CD4-positive, CD25-positive, alpha-beta regulatory T cell (primary cell): ENCODE measurements around the gene KDM5A. TPM values are rescaled to one million over a fixed set of nuclear protein-coding genes. Genes with fewer than 3 reads are reported as not detected.
A peak's percentile ranks its signal among the peaks of the same experiment; 100 is the strongest.

ENCODE experiments used
- ATAC-seq, 2 donors: fragments of 150-1000 bp; cut with Tn5 transposase; one replicate each; pipeline ENCODE4 v1.10.0; 2021; ENCODE audit warnings: low read depth in 2 of 2, moderate number of reproducible peaks in 2 of 2, moderate library complexity in 1 of 2
- DNase-seq, 3 donors: peaks; one replicate each; pipeline versions ENCODE4 v3.0.0 to v3.0.0-alpha.2; 2012 to 2022; ENCODE audit warnings: mixed read lengths in 1 of 3
- H3K27ac ChIP-seq: one replicate; pipeline ENCODE4 v1.7.0; 2013; ENCODE audit warnings: mild to moderate bottlenecking, low read length; ENCODE audit not compliant: insufficient read depth, poor library complexity, severe bottlenecking
- H3K27me3 ChIP-seq: one replicate; pipeline ENCODE4 v1.7.0; 2013; ENCODE audit warnings: low read length; ENCODE audit not compliant: control insufficient read depth, insufficient read depth
- H3K36me3 ChIP-seq: one replicate; pipeline ENCODE4 v1.7.0; 2013; ENCODE audit warnings: mild to moderate bottlenecking, low read length, moderate library complexity; ENCODE audit not compliant: control insufficient read depth, insufficient read depth
- H3K4me1 ChIP-seq: 2 replicates; pipeline ENCODE4 v1.7.0; 2013; ENCODE audit warnings: mild to moderate bottlenecking, low read length; ENCODE audit not compliant: insufficient read depth, control insufficient read depth, poor library complexity, severe bottlenecking
- H3K4me3 ChIP-seq: one replicate; pipeline ENCODE4 v1.7.0; 2013; ENCODE audit warnings: low read depth, mild to moderate bottlenecking, low read length, moderate library complexity
- H3K9me3 ChIP-seq, 2 experiments: 1 replicate in 1 of 2; 2 replicates in 1 of 2; pipeline ENCODE4 v1.7.0; 2013; ENCODE audit warnings: low read length in 2 of 2, mild to moderate bottlenecking in 1 of 2, moderate library complexity in 1 of 2; ENCODE audit not compliant: control insufficient read depth in 2 of 2
- H3K27ac Mint-ChIP-seq, 3 donors: one replicate each; pipeline ENCODE4 v1.8.0; 2020 to 2022; ENCODE audit warnings: mild to moderate bottlenecking in 3 of 3, mixed read lengths in 3 of 3, moderate library complexity in 2 of 3
- H3K27me3 Mint-ChIP-seq: one replicate; pipeline ENCODE4 v1.8.0; 2022; ENCODE audit warnings: mild to moderate bottlenecking, mixed read lengths
- H3K36me3 Mint-ChIP-seq: one replicate; pipeline ENCODE4 v1.8.0; 2020; ENCODE audit warnings: mixed read lengths
- H3K4me1 Mint-ChIP-seq, 4 donors: one replicate each; pipeline ENCODE4 v1.8.0; 2020 to 2022; ENCODE audit warnings: mixed read lengths in 4 of 4, mild to moderate bottlenecking in 1 of 4
- H3K4me3 Mint-ChIP-seq, 4 donors: one replicate each; pipeline ENCODE4 v1.8.0; 2020 to 2022; ENCODE audit warnings: mild to moderate bottlenecking in 4 of 4, mixed read lengths in 4 of 4, moderate library complexity in 3 of 4
- H3K9me3 Mint-ChIP-seq, 7 donors: one replicate each; pipeline ENCODE4 v1.8.0; 2020 to 2022; ENCODE audit warnings: mixed read lengths in 7 of 7, mild to moderate bottlenecking in 3 of 7, moderate library complexity in 2 of 7
- polyA plus RNA-seq, 4 donors: library from polyadenylated mRNA; unstranded; fragments of 300-500 nt; fragmentation: Illumina TruSeq; gene quantifications; one replicate each; pipeline ENCODE4 v1.2.3, GENCODE V29; 2021
- total RNA-seq: library from RNA; stranded (reverse); gene quantifications from one replicate; pipeline ENCODE4 v1.2.3, GENCODE V29; 2022

The KDM5A gene
- total and polyA plus RNA-seq, 5 donors from 2014 or later: 44.4 to 142 (median 51.7) TPM

DNA sequence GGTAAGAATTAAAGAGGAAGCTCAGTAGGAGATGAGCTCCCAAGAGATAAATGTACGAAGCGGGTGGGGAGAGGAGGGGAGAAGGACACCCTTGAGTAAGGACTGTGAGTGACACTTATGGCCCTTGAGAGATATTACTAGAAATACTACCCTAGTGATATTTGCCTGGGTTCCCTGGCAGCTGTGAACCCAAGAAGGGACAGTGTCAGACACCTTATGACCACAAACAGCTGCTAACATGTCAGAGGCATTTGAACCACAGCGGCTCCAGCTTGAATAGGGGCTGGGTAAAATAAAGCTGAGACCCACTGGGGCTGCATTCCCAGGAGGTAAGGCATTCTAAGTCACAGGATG, 155.5 kb downstream of the KDM5A start:
- Mint-ChIP-seq H3K27me3 (peaks cover 4% of the 10 kb centered on the region), H3K4me1 (no peaks in the 10 kb centered on the region), H3K9me3 (peaks cover 0 to 19% (median 9%) of the 10 kb centered on the region in 7 donors), H3K36me3 (no peaks in the 10 kb centered on the region), H3K27ac (no peak overlapping the region), H3K4me3 (no peak overlapping the region)
- Histone ChIP-seq H3K4me3 (no peak overlapping the region), H3K27ac (no peak overlapping the region), H3K9me3 (peaks cover 0 to 6% of the 10 kb centered on the region in 2 experiments), H3K36me3 (no peaks in the 10 kb centered on the region), H3K4me1 (no peaks in the 10 kb centered on the region), H3K27me3 (no peaks in the 10 kb centered on the region)
- no peak for ATAC-seq
- no peak for DNase-seq

DNA sequence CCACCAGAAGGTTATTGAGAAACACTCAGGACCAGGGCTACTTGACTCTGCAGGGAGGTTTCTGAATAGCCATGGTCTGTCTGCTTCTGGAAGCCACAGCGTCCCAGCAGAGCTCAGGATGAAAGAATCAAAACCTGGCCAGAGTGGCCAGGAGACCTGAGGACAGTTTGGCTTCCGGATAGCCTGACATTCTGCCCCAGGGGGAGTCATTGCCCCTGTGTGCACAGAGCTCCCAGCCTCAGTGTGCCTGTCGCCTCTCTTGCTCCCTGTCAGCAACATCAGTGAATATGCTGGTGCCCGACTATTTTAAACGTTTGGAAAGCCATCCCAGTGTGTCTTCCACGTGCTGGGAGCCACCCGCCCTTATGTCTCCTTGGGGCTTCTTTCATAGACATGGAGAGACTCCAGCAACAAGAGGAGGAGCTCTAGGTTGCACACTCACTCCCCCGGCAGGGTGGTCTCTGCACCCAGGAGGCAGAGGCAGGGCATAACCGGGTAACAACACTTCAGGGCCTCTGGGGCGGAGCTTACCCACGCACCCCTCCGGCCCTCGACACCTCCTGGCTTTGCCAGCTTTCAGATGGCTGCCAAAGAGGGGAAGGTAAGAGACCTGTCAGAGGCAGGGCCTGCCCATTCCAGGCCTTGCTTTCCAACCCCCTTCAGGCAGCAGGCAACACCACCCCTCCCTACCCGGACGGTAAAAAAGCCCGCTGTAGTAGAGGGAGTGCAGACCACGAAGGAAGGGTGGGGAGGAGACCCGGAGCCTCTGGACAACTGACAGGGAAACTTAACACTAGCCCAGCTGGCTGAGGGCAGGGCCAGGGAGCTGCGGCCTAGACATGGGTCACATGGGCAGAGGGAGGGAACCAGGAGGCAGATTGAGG, 156.1 kb downstream of the KDM5A start:
- peaks cover 0 to 19% (median 8%) of the 10 kb centered on the region in 7 donors for H3K9me3 Mint-ChIP-seq
- H3K36me3 Mint-ChIP-seq: no peaks in the 10 kb centered on the region
- Histone ChIP-seq H3K36me3 (no peaks in the 10 kb centered on the region), H3K27me3 (no peaks in the 10 kb centered on the region), H3K4me1 (no peaks in the 10 kb centered on the region), H3K4me3 (no peak overlapping the region), H3K9me3 (peaks cover 0 to 6% of the 10 kb centered on the region in 2 experiments), H3K27ac (no peak overlapping the region)
- ATAC-seq: no peak
- H3K4me1 Mint-ChIP-seq: no peaks in the 10 kb centered on the region
- H3K27ac Mint-ChIP-seq: no peak overlapping the region
- no peak overlapping the region for H3K4me3 Mint-ChIP-seq
- peaks cover 4% of the 10 kb centered on the region for H3K27me3 Mint-ChIP-seq
- no peak for DNase-seq

- peak overlapping the region in 1 of 3 donors; percentile 73 for H3K27ac Mint-ChIP-seq
- no peaks in the 10 kb centered on the region for H3K9me3 ChIP-seq
- H3K9me3 Mint-ChIP-seq: peaks cover 0 to 13% (median 4%) of the 10 kb centered on the region in 7 donors
- DNase-seq (no peak), ATAC-seq (no peak)
- H3K4me1 ChIP-seq: no peaks in the 10 kb centered on the region
- no peaks in the 10 kb centered on the region for H3K36me3 ChIP-seq
- no peaks in the 10 kb centered on the region for H3K4me1 Mint-ChIP-seq
- H3K36me3 Mint-ChIP-seq: no peaks in the 10 kb centered on the region
- peaks cover 4% of the 10 kb centered on the region for H3K27me3 Mint-ChIP-seq
- H3K4me3 ChIP-seq: no peak overlapping the region
- no peaks in the 10 kb centered on the region for H3K27me3 ChIP-seq
- H3K27ac ChIP-seq: no peak overlapping the region
- H3K4me3 Mint-ChIP-seq: no peak overlapping the region
Observed at GRCh38 chr12:230925-231671, 158.0 kb downstream of the KDM5A start.

Other genes with a start within 250 kb of the KDM5A start
- gene SLC6A12, start 175.2 kb downstream of the KDM5A start, total RNA-seq: not detected
- not detected for gene SLC6A12, start 175.2 kb downstream of the KDM5A start, polyA plus RNA-seq
- gene SLC6A13, start 126.5 kb downstream of the KDM5A start, total RNA-seq: 0.49 TPM
- not detected for gene SLC6A13, start 126.5 kb downstream of the KDM5A start, polyA plus RNA-seq
- gene CCDC77, start 12.3 kb upstream of the KDM5A start, total RNA-seq: 5.6 TPM
- 1 to 10 TPM; 3.9 to 5.6 (median 4.9) TPM for gene CCDC77, start 12.3 kb upstream of the KDM5A start, polyA plus RNA-seq
- 0.39 TPM for gene B4GALNT3, start 70.6 kb upstream of the KDM5A start, total RNA-seq
- 1 to 10 TPM in 3 of 4 donors, under 1 TPM in 1; 0.06 to 2.1 (median 1.4) TPM for gene B4GALNT3, start 70.6 kb upstream of the KDM5A start, polyA plus RNA-seq